Measurements from ENCODE around the gene REXO4.

REXO4 gene

DNA sequence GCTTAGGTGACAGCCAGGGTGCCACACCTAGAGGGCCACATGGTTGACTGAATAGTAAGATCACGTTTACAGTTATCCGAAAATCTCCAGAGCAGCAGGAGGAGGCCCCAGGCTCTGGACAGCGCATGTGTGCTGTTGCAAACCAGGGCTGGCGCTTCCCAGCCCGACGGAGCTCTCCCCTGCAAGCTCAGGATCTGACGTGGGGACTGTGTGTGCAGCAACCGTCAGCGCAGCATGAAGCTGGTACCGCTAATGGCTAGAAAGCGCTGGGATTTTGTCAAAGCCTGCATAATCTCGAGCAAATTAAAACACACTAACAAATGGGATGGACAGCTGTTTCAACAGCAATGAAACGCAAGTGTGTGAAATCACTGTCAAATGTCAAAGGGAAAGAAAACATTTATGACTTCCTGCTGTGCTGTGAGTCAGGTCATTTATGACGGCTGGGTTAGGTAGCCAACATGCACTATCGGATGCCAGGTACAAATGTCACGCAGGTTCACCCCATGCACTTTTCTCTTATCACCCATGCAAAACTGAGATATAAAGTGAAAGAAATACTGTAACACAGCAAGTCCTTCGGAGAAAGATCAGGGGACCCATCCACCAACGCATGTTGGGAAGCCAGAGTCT is 49.4 kb downstream of the REXO4 start:
- peak; percentile 45 for DNase-seq (ENCODE audit: low read depth)

- DNase-seq (ENCODE audit: low read depth), result no peak
Measured at GRCh38 chr9:133367778-133368177, 50.0 kb downstream of the REXO4 start.

DNA sequence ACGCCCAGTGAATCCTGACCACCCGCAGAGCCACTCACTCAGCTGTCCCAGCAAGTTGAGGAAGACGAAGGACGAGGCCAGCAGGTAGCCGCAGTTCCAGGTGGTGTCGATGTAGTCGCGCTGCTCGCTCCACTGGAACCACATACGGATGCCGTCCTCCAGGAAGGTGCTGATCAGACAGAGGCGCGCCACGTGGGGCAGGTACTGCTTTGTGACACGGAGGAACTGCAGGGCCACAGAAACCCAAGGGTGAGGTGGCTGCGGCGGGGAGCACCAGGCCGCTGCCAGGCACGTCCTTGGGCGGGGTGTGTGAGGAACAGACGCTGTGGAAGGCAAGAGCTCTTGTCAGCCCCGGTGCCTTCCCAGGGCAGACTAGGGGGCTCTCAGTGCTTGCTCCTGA is 50.6 kb downstream of the REXO4 start:
- DNase-seq (ENCODE audit: low read depth), result no peak

DNA sequence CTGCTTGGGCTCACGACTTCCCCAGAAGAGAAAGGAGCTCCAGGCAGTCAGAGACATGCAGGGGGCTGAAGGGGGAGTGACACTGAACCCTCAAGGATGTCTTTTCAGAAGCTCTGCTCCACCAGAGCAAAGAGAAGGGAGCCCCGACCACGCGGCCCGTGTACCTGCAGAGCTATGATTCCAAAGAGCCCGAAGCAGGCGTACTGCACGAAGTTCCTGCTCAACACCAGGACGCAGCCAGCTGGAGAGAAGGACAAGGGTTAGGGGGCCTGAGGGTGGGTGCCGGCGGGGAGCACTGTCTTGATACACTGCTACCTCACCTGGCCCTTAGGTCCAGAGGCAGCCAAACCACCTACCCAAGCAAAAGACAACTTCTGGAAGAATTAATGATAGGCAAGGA is 51.4 kb downstream of the REXO4 start:
- DNase-seq (ENCODE audit: low read depth), result no peak

DNA sequence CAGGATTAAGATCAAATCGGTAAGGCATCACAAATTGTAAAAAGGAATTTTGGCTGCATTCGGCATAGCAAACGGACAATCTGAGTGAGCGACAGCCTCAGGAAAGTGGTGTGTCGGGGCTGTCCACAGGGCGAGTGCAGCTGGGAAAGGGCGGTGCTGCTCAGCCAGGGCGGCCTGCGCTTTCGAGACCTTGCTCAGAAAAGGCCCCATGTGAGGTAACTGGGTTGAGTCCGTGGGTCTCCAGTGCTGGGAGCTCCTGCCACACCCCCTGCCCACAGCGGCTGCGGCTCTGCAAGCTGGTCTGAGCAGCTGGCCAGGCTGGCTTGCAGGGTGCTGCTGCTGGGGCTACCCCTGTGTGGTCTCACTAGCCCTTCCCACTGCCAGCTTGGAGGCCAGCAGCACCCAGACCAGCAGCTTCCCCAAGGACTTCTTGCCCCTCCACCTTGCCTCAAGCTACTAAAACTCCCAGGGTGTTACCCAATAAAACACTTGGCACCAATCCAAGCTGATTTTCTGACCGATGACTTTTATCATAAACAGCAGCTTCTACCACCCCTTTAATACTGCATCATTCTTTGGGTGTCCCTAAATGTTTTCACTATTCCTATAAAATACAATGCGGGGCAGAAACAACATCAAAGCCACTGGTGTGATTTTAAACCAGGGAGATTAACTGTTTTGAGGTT is 55.3 kb downstream of the REXO4 start:
- DNase-seq (ENCODE audit: low read depth), result peak; percentile 57

DNA sequence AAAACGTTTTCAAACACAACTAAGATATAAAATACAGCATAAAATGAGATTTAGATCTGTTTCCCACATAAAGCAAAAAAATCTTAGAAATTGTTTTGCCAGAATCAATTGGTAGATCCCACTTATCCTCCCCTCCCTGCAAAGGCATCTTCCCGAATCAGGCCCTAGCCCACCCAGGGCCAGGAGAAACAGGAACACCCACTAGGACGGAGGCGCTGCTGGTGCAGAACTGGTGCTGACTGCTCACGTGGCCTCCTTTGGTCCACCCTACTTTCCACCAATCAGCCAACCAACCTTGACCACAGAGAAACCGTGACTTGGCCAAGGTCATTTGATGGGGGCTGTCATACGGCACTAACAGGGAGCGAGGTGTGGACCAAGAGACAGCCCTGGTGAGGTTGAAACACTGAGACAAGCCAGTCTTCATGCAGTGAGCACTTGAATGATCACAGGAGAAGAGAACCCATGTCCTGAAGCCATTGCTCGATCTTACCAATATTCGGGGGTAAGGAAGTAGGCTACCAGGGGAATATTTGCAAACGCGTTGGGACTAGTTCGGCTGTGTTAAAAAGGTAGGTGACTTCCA is 56.2 kb downstream of the REXO4 start:
- no peak for DNase-seq (ENCODE audit: low read depth)

DNA sequence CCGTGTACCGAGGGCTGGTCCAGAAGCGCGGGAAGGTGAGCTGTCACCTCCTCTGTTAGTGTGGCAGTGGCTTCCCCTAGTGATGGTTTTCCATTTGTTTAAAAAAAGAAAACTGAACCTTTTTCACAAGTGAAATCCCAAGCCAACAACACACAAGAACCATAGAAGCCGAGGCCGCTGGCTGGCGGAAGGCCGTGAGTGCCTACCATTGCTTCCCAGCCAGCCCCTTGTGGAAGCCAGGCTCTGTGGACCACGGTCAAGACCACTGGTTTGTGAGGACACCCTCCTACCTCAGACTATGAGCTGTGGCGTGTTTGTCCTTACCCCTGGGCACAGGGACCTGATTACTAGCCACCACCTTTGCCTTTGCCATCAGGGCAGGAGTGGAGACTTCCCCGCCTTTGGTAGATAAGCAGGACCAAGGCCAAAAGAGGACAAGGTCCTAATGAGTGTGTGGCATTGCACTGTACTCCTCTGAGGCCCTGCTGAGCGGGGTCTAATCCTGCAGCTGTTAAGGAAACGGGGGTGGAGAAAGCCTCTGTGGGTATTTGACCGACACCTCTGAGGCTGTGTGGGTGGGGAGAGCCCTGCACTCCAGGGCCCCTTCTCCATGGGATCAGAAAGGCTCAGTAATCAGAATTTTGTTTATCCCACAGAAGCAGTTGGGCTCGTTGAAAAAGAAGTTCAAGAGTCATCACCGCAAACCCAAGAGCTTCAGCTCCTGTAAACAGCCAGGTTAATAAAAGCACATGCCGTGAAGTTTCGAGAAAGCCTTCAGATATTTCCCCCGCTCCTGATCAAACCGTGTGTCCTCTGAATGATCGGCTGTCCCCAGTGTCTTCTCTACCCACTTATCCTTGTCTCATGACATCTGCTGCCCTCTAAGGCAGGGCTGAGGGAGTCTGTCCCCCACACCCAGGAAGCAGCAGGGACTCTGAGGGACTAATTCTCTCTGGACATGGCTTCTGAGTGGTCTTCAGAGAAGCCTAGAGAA is 57.1 kb downstream of the REXO4 start:
- DNase-seq (ENCODE audit: low read depth), result no peak

DNA sequence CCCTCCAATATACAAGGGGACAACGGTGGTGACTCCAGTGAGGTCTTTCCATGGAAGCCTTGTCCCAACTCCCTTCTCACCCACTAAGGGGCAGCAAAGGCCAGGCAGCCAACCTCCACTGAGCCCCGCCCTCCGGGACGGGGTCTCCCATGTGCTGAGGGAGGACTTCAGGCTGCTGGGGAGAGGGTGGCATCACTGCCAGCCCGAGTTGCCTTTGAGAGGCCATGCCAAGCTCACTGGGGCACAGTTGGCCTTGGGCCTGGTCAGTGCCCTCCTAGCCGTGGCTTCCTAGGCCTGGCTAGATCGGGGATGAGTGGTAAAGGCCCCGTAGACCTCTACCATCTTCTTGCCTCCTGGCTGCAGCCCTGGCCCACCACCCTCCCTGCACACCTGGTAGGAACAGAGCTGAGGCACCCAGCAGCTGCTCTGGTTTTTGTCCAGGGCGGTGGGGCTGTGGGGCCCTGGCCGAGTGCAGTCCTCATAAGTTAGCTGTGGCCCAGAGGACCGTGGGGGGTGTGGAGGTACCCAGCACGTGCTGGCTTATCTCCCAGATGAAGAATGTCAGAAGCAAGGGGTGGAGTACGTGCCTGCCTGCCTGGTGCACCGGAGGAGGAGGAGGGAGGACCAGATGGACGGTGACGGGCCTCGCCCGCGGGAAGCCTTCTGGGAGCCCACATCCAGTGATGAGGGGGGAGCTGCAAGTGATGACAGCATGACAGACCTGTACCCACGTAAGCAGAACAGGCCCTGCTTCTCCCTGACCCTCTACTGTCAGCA is 58.2 kb downstream of the REXO4 start:
- DNase-seq (ENCODE audit: low read depth), result peak; percentile 35

DNA sequence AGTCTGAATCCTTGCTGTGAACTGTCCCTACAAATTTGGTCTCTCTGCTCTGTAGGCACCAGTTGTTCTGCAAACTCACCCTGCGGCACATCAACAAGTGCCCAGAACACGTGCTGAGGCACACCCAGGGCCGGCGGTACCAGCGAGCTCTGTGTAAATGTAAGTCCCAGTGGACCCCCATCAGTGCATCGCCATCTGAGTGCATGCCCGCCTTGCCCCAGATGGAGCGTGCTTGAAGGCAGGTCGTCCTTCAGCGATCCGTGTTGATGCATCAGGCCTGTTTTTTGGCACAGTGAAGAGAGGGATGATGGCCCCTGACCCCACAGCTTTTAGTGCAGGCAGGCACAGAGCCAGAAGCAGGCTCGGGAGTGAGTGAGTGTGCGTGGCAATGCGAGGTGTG is 60.2 kb downstream of the REXO4 start:
- no peak for DNase-seq (ENCODE audit: low read depth)

- peak; percentile 66 for DNase-seq (ENCODE audit: low read depth)
Measured at GRCh38 chr9:133356391-133357091, 61.3 kb downstream of the REXO4 start, which contains the start of the genes SURF1 and SURF2. Gene SURF1 (minus strand): TSS chr9:133356487. CDS start chr9:133356453, 34 bp downstream. Gene SURF2 (plus strand): TSS chr9:133356550. CDS start chr9:133356593, 43 bp downstream.

Data from amniotic epithelial cell (primary cell).